Measurements from ENCODE around the gene CDKL1.

CDKL1 gene

GRCh38 chr14:50310445-50310844 is 86.2 kb downstream of the CDKL1 start:
- no peak overlapping the region for H3K9ac ChIP-seq (ENCODE audit: low read length in 5 of 5)
- no peaks in the 10 kb centered on the region for H3K27me3 ChIP-seq (ENCODE audit: control insufficient read depth in 5 of 5, insufficient read depth in 4 of 5, low read length in 5 of 5)
- H3K4me3 ChIP-seq (ENCODE audit: low read depth in 1 of 5, low read length in 5 of 5), result no peak overlapping the region
- H3K36me3 ChIP-seq (ENCODE audit: control insufficient read depth in 5 of 5, insufficient read depth in 5 of 5, low read length in 5 of 5), result peaks cover 0 to 4% (median 0%) of the 10 kb centered on the region in 5 donors
- no peaks in the 10 kb centered on the region for H3K9me3 ChIP-seq (ENCODE audit: control insufficient read depth in 5 of 5, low read length in 5 of 5)
- peaks cover 5 to 21% (median 20%) of the 10 kb centered on the region in 5 donors for H3K4me1 ChIP-seq (ENCODE audit: control insufficient read depth in 5 of 5, insufficient read depth in 5 of 5, low read length in 5 of 5)
- H3K27ac ChIP-seq (ENCODE audit: low read depth, low read length), result no peak overlapping the region

DNA sequence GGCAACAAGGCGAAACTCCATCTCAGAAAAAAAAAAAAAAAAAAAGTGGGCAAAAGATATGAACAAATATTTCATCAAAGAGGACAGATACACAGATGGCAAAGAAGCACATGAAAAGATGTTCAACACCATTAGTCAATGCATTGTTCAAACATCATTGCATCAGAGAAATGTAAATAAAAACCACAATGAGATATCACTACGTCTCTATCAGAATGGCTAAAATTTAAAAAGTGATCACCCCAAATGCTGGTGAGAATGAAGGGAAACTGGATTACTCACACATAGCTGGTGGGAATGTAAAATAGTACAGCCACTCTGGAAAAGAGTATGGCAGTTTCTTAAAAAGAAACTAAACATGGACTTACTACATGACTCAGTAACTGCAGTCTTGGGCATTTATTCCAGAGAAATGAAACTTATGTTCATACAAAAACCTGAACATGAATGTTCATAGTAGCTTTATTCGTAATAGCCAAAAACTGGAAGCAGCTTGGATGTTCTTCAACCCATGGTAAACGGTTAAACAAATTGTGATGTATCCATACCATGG is 88.2 kb downstream of the CDKL1 start:
- Histone ChIP-seq H3K27me3 (ENCODE audit: control insufficient read depth in 5 of 5, insufficient read depth in 4 of 5, low read length in 5 of 5) (no peaks in the 10 kb centered on the region), H3K9me3 (ENCODE audit: control insufficient read depth in 5 of 5, low read length in 5 of 5) (no peaks in the 10 kb centered on the region), H3K4me1 (ENCODE audit: control insufficient read depth in 5 of 5, insufficient read depth in 5 of 5, low read length in 5 of 5) (peaks cover 9 to 30% (median 22%) of the 10 kb centered on the region in 5 donors), H3K36me3 (ENCODE audit: control insufficient read depth in 5 of 5, insufficient read depth in 5 of 5, low read length in 5 of 5) (no peaks in the 10 kb centered on the region), H3K9ac (ENCODE audit: low read length in 5 of 5) (no peak overlapping the region), H3K4me3 (ENCODE audit: low read depth in 1 of 5, low read length in 5 of 5) (no peak overlapping the region), H3K27ac (ENCODE audit: low read depth, low read length) (no peak overlapping the region)

GRCh38 chr14:50303744-50304471 is 92.8 kb downstream of the CDKL1 start:
- no peaks in the 10 kb centered on the region for H3K9me3 ChIP-seq (ENCODE audit: control insufficient read depth in 5 of 5, low read length in 5 of 5)
- no peak overlapping the region for H3K4me3 ChIP-seq (ENCODE audit: low read depth in 1 of 5, low read length in 5 of 5)
- peaks cover 0 to 11% (median 4%) of the 10 kb centered on the region in 5 donors for H3K4me1 ChIP-seq (ENCODE audit: control insufficient read depth in 5 of 5, insufficient read depth in 5 of 5, low read length in 5 of 5)
- no peaks in the 10 kb centered on the region for H3K27me3 ChIP-seq (ENCODE audit: control insufficient read depth in 5 of 5, insufficient read depth in 4 of 5, low read length in 5 of 5)
- no peaks in the 10 kb centered on the region for H3K36me3 ChIP-seq (ENCODE audit: control insufficient read depth in 5 of 5, insufficient read depth in 5 of 5, low read length in 5 of 5)
- H3K27ac ChIP-seq (ENCODE audit: low read depth, low read length), result no peak overlapping the region
- no peak overlapping the region for H3K9ac ChIP-seq (ENCODE audit: low read length in 5 of 5)

DNA sequence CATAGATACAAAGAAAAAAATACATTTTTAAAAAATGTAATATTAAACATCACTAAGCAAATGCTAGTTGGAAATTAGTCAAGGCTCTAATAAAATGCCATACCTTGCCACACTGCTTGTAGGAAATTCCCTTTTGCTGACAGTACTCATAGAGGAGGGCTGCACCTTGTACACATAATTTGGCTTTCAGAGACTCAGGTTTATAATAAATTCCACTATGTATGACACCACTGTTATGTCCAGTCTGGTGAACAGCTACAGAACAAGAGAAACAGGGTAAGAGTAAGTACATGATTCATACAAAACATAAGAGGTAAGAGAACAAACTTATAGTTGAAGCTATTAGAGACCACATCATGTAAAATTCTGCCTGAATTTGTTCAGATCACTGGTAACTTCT is 94.8 kb downstream of the CDKL1 start:
- H3K27me3 ChIP-seq (ENCODE audit: control insufficient read depth in 5 of 5, insufficient read depth in 4 of 5, low read length in 5 of 5), result no peaks in the 10 kb centered on the region
- H3K4me1 ChIP-seq (ENCODE audit: control insufficient read depth in 5 of 5, insufficient read depth in 5 of 5, low read length in 5 of 5), result peaks cover 0 to 11% (median 4%) of the 10 kb centered on the region in 5 donors
- no peaks in the 10 kb centered on the region for H3K36me3 ChIP-seq (ENCODE audit: control insufficient read depth in 5 of 5, insufficient read depth in 5 of 5, low read length in 5 of 5)
- H3K9me3 ChIP-seq (ENCODE audit: control insufficient read depth in 5 of 5, low read length in 5 of 5), result no peaks in the 10 kb centered on the region
- H3K4me3 ChIP-seq (ENCODE audit: low read depth in 1 of 5, low read length in 5 of 5), result no peak overlapping the region
- H3K27ac ChIP-seq (ENCODE audit: low read depth, low read length), result no peak overlapping the region
- no peak overlapping the region for H3K9ac ChIP-seq (ENCODE audit: low read length in 5 of 5)

GRCh38 chr14:50299585-50299984 is 97.1 kb downstream of the CDKL1 start:
- Histone ChIP-seq H3K27ac (ENCODE audit: low read depth, low read length) (no peak overlapping the region), H3K9ac (ENCODE audit: low read length in 5 of 5) (no peak overlapping the region), H3K4me1 (ENCODE audit: control insufficient read depth in 5 of 5, insufficient read depth in 5 of 5, low read length in 5 of 5) (peaks cover 0 to 7% (median 4%) of the 10 kb centered on the region in 5 donors), H3K27me3 (ENCODE audit: control insufficient read depth in 5 of 5, insufficient read depth in 4 of 5, low read length in 5 of 5) (no peaks in the 10 kb centered on the region), H3K36me3 (ENCODE audit: control insufficient read depth in 5 of 5, insufficient read depth in 5 of 5, low read length in 5 of 5) (no peaks in the 10 kb centered on the region), H3K9me3 (ENCODE audit: control insufficient read depth in 5 of 5, low read length in 5 of 5) (no peaks in the 10 kb centered on the region), H3K4me3 (ENCODE audit: low read depth in 1 of 5, low read length in 5 of 5) (no peak overlapping the region)

- Histone ChIP-seq H3K27me3 (ENCODE audit: control insufficient read depth in 5 of 5, insufficient read depth in 4 of 5, low read length in 5 of 5) (no peaks in the 10 kb centered on the region), H3K27ac (ENCODE audit: low read depth, low read length) (no peak overlapping the region)
Measured at GRCh38 chr14:50290306-50290705, 106.4 kb downstream of the CDKL1 start.

DNA sequence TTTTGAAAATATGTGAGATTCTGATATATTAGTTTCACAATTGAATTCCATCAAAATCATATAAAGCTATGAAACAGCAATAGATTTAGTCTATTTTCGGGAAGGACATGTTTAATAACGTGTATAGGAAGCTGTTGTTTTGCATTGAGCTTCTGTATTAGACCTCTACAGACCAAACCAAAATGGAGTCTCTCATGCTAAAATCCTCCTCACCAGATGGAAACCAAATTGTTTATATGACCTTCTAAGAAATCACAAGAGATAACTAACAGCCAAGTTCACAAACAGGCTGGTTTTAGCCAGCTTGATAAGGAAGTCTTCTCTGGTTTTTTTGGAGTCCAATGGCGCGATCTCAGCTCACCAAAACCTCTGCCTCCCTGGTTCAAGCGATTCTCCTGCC is 108.5 kb downstream of the CDKL1 start:
- H3K4me3 ChIP-seq (ENCODE audit: low read depth in 1 of 5, low read length in 5 of 5), result no peak overlapping the region
- H3K9me3 ChIP-seq (ENCODE audit: control insufficient read depth in 5 of 5, low read length in 5 of 5), result no peaks in the 10 kb centered on the region
- no peak overlapping the region for H3K27ac ChIP-seq (ENCODE audit: low read depth, low read length)
- no peaks in the 10 kb centered on the region for H3K4me1 ChIP-seq (ENCODE audit: control insufficient read depth in 5 of 5, insufficient read depth in 5 of 5, low read length in 5 of 5)
- no peaks in the 10 kb centered on the region for H3K27me3 ChIP-seq (ENCODE audit: control insufficient read depth in 5 of 5, insufficient read depth in 4 of 5, low read length in 5 of 5)
- H3K9ac ChIP-seq (ENCODE audit: low read length in 5 of 5), result no peak overlapping the region
- peaks cover 0 to 2% (median 0%) of the 10 kb centered on the region in 5 donors for H3K36me3 ChIP-seq (ENCODE audit: control insufficient read depth in 5 of 5, insufficient read depth in 5 of 5, low read length in 5 of 5)

More at GRCh38 chr14:50290306-50290705, 106.4 kb downstream of the CDKL1 start:
- Histone ChIP-seq H3K9me3 (ENCODE audit: control insufficient read depth in 5 of 5, low read length in 5 of 5) (no peaks in the 10 kb centered on the region), H3K9ac (ENCODE audit: low read length in 5 of 5) (no peak overlapping the region), H3K4me1 (ENCODE audit: control insufficient read depth in 5 of 5, insufficient read depth in 5 of 5, low read length in 5 of 5) (no peaks in the 10 kb centered on the region), H3K4me3 (ENCODE audit: low read depth in 1 of 5, low read length in 5 of 5) (no peak overlapping the region), H3K36me3 (ENCODE audit: control insufficient read depth in 5 of 5, insufficient read depth in 5 of 5, low read length in 5 of 5) (peaks cover 0 to 7% (median 4%) of the 10 kb centered on the region in 5 donors)

GRCh38 chr14:50285861-50286260 is 110.8 kb downstream of the CDKL1 start:
- no peaks in the 10 kb centered on the region for H3K27me3 ChIP-seq (ENCODE audit: control insufficient read depth in 5 of 5, insufficient read depth in 4 of 5, low read length in 5 of 5)

More at GRCh38 chr14:50285861-50286260, 110.8 kb downstream of the CDKL1 start:
- no peaks in the 10 kb centered on the region for H3K4me1 ChIP-seq (ENCODE audit: control insufficient read depth in 5 of 5, insufficient read depth in 5 of 5, low read length in 5 of 5)
- H3K27ac ChIP-seq (ENCODE audit: low read depth, low read length), result no peak overlapping the region
- H3K36me3 ChIP-seq (ENCODE audit: control insufficient read depth in 5 of 5, insufficient read depth in 5 of 5, low read length in 5 of 5), result peaks cover 0 to 3% (median 0%) of the 10 kb centered on the region in 5 donors
- H3K9ac ChIP-seq (ENCODE audit: low read length in 5 of 5), result no peak overlapping the region
- no peak overlapping the region for H3K4me3 ChIP-seq (ENCODE audit: low read depth in 1 of 5, low read length in 5 of 5)
- no peaks in the 10 kb centered on the region for H3K9me3 ChIP-seq (ENCODE audit: control insufficient read depth in 5 of 5, low read length in 5 of 5)
